ENCODE measurements around the gene HYAL2. TPM values are rescaled to one million over a fixed set of nuclear protein-coding genes. Genes with fewer than 3 reads are reported as not detected.

HYAL2 gene
- total and polyA plus RNA-seq, 2 of the 8 experiments (the other 6 are each of a cell fraction or from before 2014, with no cell fraction given): 51.9 to 176 TPM

- TF ChIP-seq KDM1A (IDR thresholded peaks at IDR 0.05; ENCODE audit: borderline replicate concordance, low read length) (no peak), BCL11A (IDR thresholded peaks at IDR 0.05; ENCODE audit: low read depth in 2 of 2, low read length in 2 of 2) (no peak), POLR2AphosphoS5 (IDR thresholded peaks at IDR 0.05; ENCODE audit: low read depth, low read length) (no peak), EGR1 (IDR thresholded peaks at IDR 0.05; ENCODE audit: borderline replicate concordance, low read depth, low read length) (peak; percentile 75), TEAD4 (IDR thresholded peaks at IDR 0.05; ENCODE audit: low read depth, low read length) (no peak), HDAC2 (IDR thresholded peaks at IDR 0.05; ENCODE audit: borderline replicate concordance in 1 of 2, low read depth in 2 of 2, low read length in 2 of 2) (0 out of 4 replicates have a peak, but pooled peaks of 1 of the 2 experiments have one; percentile 14), RNF2 (IDR thresholded peaks at IDR 0.05; ENCODE audit: borderline replicate concordance, low read depth, low read length, missing control alignments, poor library complexity, severe bottlenecking) (no peak), CTBP2 (IDR thresholded peaks at IDR 0.05; ENCODE audit: borderline replicate concordance, insufficient read depth, insufficient read length, low read length) (no peak), NANOG (IDR thresholded peaks at IDR 0.05; ENCODE audit: insufficient read depth, low read depth, low read length, poor library complexity, severe bottlenecking) (peak; percentile 40), YY1 (IDR thresholded peaks at IDR 0.05; ENCODE audit: low read depth, low read length) (no peak), SAP30 (IDR thresholded peaks at IDR 0.05; ENCODE audit: insufficient read depth, insufficient replicate concordance, low read length) (no peak), KDM4A (IDR thresholded peaks at IDR 0.05; ENCODE audit: low read depth, low read length, severe bottlenecking) (no peak), MAFK (IDR thresholded peaks at IDR 0.05; ENCODE audit: low read depth, low read length) (no peak), CEBPB (IDR thresholded peaks at IDR 0.05; ENCODE audit: low read depth, low read length) (no peak), JUN (IDR thresholded peaks at IDR 0.05; ENCODE audit: low read depth, low read length) (no peak), JUND (IDR thresholded peaks at IDR 0.05; ENCODE audit: low read length) (peak; percentile 56), RBBP5 (IDR thresholded peaks at IDR 0.05; ENCODE audit: borderline replicate concordance, low read depth, low read length) (no peak), GABPA (IDR thresholded peaks at IDR 0.05; ENCODE audit: borderline replicate concordance, insufficient read depth, low read length) (no peak)
- TF ChIP-seq, protein P1, sequence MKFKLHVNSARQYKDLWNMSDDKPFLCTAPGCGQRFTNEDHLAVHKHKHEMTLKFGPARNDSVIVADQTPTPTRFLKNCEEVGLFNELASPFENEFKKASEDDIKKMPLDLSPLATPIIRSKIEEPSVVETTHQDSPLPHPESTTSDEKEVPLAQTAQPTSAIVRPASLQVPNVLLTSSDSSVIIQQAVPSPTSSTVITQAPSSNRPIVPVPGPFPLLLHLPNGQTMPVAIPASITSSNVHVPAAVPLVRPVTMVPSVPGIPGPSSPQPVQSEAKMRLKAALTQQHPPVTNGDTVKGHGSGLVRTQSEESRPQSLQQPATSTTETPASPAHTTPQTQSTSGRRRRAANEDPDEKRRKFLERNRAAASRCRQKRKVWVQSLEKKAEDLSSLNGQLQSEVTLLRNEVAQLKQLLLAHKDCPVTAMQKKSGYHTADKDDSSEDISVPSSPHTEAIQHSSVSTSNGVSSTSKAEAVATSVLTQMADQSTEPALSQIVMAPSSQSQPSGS (IDR thresholded peaks at IDR 0.05; ENCODE audit: low read length): peak; percentile 95
- TF ChIP-seq, protein P2, sequence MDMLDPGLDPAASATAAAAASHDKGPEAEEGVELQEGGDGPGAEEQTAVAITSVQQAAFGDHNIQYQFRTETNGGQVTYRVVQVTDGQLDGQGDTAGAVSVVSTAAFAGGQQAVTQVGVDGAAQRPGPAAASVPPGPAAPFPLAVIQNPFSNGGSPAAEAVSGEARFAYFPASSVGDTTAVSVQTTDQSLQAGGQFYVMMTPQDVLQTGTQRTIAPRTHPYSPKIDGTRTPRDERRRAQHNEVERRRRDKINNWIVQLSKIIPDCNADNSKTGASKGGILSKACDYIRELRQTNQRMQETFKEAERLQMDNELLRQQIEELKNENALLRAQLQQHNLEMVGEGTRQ (IDR thresholded peaks at IDR 0.05; ENCODE audit: low read length): no peak
These were observed 48.0 kb downstream of the HYAL2 start (continued) for GRCh38 chr3:50274371-50275104.
